HCT116 (cell line): ENCODE results near the gene KBTBD13.

Experiments used
- EGR1 ChIP-seq: IDR thresholded peaks from 2 replicates; pipeline ENCODE4 v1.6.1; 2012; ENCODE audit warnings: low read depth
- ELF1 ChIP-seq: IDR thresholded peaks from 2 replicates; pipeline ENCODE4 v1.6.1; 2012; ENCODE audit warnings: low read depth, borderline replicate concordance
- EZH2 ChIP-seq: fragments of 200-600 bp; sonication (generic); IDR thresholded peaks from 2 replicates; pipeline ENCODE4 v1.6.1; 2017; ENCODE audit warnings: antibody characterized with exemption, mixed run types
- JUND ChIP-seq: IDR thresholded peaks from 2 replicates; pipeline ENCODE4 v1.6.1; 2012
- POLR2A ChIP-seq: IDR thresholded peaks from 2 replicates; pipeline ENCODE4 v1.7.0; 2011; ENCODE audit warnings: borderline replicate concordance; ENCODE audit not compliant: insufficient read depth, insufficient read length; ENCODE audit errors: extremely low read depth
- POLR2AphosphoS5 ChIP-seq: IDR thresholded peaks from 2 replicates; pipeline ENCODE4 v1.6.1; 2011; ENCODE audit warnings: mild to moderate bottlenecking, low read depth, low read length, moderate library complexity
- RAD21 ChIP-seq: IDR thresholded peaks from 2 replicates; pipeline ENCODE4 v1.6.1; 2012; ENCODE audit warnings: low read depth, mild to moderate bottlenecking
- SIN3A ChIP-seq: IDR thresholded peaks from 2 replicates; pipeline ENCODE4 v1.6.1; 2012; ENCODE audit warnings: low read depth
- YY1 ChIP-seq: IDR thresholded peaks from 2 replicates; pipeline ENCODE4 v1.6.1; 2011; ENCODE audit warnings: low read length, low read depth, moderate library complexity, mild to moderate bottlenecking; ENCODE audit not compliant: insufficient replicate concordance; ENCODE audit errors: extremely low read depth
- ZNF274 ChIP-seq: fragments of 200-500 bp; sonication (Bioruptor generic); IDR thresholded peaks from 2 replicates; pipeline ENCODE4 v1.6.1; 2014; ENCODE audit warnings: mild to moderate bottlenecking, low read depth, low read length, inconsistent platforms
- TF ChIP-seq, protein P1 (sequence below), 3 experiments: fragments of 200-600 bp in 1 of 3; sonication (generic) in 1 of 3; IDR thresholded peaks in 2 of 3; conservative IDR thresholded peaks in 1 of 3; 2 replicates each; pipeline ENCODE4 v1.5.1; 2012 to 2017; ENCODE audit warnings: low read depth in 2 of 3, low read length in 2 of 3, antibody characterized with exemption in 1 of 3, borderline replicate concordance in 1 of 3, control low read depth in 1 of 3, mild to moderate bottlenecking in 1 of 3, mixed read lengths in 1 of 3, mixed run types in 1 of 3, moderate library complexity in 1 of 3; ENCODE audit not compliant: insufficient read depth in 1 of 3
- TF ChIP-seq, protein P2 (sequence below): IDR thresholded peaks from 2 replicates; pipeline ENCODE4 v1.6.1; 2012; ENCODE audit warnings: low read depth

DNA sequence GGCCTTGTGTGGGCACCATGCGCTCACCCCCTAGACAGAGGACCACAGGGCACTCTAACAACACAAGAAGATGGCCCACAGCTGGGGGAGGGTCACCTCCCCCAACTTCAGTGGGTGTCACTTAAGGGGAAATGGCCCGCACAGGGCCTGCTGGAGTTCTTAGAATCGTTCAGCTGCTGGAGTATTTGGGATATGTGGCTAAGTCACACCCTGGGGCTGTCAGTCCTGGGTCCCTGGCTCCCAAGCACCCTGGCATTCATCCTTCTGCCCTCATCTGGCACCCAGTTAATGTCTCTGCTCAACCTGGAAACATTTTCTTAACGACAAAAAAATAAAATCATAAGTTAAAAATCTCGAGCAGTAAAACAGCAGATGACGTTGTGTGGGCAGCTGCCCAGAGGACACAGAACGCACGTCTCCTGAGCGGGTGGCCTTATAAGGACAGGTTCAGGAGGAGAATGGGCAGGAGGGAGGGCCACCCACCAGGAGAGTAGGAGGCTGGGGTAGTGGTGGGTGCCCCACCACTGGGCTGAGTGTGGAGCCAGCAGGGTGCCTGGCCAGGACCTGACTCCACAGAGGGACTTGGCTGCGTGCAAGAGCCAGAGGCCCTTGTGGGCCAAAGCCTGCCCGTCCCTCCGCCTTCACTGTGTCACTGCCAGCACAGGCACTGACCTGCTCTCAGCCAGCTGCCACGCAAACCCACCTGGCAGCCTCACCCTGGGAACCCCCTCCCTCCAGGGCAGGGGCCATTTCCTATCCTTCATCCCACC lies 11.5 kb downstream of the KBTBD13 start:
- TF ChIP-seq, protein P1, sequence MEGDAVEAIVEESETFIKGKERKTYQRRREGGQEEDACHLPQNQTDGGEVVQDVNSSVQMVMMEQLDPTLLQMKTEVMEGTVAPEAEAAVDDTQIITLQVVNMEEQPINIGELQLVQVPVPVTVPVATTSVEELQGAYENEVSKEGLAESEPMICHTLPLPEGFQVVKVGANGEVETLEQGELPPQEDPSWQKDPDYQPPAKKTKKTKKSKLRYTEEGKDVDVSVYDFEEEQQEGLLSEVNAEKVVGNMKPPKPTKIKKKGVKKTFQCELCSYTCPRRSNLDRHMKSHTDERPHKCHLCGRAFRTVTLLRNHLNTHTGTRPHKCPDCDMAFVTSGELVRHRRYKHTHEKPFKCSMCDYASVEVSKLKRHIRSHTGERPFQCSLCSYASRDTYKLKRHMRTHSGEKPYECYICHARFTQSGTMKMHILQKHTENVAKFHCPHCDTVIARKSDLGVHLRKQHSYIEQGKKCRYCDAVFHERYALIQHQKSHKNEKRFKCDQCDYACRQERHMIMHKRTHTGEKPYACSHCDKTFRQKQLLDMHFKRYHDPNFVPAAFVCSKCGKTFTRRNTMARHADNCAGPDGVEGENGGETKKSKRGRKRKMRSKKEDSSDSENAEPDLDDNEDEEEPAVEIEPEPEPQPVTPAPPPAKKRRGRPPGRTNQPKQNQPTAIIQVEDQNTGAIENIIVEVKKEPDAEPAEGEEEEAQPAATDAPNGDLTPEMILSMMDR (IDR thresholded peaks at IDR 0.05 in 2 of 3, conservative IDR thresholded peaks at IDR 0.05 in 1 of 3; ENCODE audit: borderline replicate concordance in 1 of 3, insufficient read depth in 1 of 3, low read depth in 2 of 3, low read length in 2 of 3) = no peak
- no peak for TF ChIP-seq RAD21
- no peak for TF ChIP-seq POLR2A
- TF ChIP-seq, protein P2, sequence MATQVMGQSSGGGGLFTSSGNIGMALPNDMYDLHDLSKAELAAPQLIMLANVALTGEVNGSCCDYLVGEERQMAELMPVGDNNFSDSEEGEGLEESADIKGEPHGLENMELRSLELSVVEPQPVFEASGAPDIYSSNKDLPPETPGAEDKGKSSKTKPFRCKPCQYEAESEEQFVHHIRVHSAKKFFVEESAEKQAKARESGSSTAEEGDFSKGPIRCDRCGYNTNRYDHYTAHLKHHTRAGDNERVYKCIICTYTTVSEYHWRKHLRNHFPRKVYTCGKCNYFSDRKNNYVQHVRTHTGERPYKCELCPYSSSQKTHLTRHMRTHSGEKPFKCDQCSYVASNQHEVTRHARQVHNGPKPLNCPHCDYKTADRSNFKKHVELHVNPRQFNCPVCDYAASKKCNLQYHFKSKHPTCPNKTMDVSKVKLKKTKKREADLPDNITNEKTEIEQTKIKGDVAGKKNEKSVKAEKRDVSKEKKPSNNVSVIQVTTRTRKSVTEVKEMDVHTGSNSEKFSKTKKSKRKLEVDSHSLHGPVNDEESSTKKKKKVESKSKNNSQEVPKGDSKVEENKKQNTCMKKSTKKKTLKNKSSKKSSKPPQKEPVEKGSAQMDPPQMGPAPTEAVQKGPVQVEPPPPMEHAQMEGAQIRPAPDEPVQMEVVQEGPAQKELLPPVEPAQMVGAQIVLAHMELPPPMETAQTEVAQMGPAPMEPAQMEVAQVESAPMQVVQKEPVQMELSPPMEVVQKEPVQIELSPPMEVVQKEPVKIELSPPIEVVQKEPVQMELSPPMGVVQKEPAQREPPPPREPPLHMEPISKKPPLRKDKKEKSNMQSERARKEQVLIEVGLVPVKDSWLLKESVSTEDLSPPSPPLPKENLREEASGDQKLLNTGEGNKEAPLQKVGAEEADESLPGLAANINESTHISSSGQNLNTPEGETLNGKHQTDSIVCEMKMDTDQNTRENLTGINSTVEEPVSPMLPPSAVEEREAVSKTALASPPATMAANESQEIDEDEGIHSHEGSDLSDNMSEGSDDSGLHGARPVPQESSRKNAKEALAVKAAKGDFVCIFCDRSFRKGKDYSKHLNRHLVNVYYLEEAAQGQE = no peak
- no peak for TF ChIP-seq POLR2AphosphoS5
- no peak for TF ChIP-seq ELF1
- TF ChIP-seq ZNF274 = no peak
- no peak for TF ChIP-seq EZH2
- no peak for TF ChIP-seq JUND
- no peak for TF ChIP-seq EGR1
- TF ChIP-seq YY1 = no peak
- no peak for TF ChIP-seq SIN3A
